Measurements from ENCODE around the gene TMEM150C. TPM values are rescaled to one million over a fixed set of nuclear protein-coding genes. Genes with fewer than 3 reads are reported as not detected.

TMEM150C gene
- total RNA-seq, 4 donors from 2014 or later, result 3.4 to 15.5 (median 7.3) TPM

GRCh38 chr4:82589756-82590155 is 28.0 kb upstream of the TMEM150C start:
- intact Hi-C loops (cut with DNase I; ENCODE audit: low total_unique reads), result no loop called here
- H3K4me3 ChIP-seq (ENCODE audit: low read depth, poor library complexity, severe bottlenecking), result no peak overlapping the region
- 39 to 65% methylated on average over 1 of the region's 1 CpG for WGBS, 2 donors
- TF ChIP-seq POLR2A (IDR thresholded peaks at IDR 0.05) (no peak), CTCF (IDR thresholded peaks at IDR 0.05) (no peak)
- no peak for DNase-seq (ENCODE audit: low spot score in 2 of 2)

- 70 to 88% methylated on average over 2 of the region's 2 CpGs for WGBS, 2 donors
- H3K4me3 ChIP-seq (ENCODE audit: low read depth, poor library complexity, severe bottlenecking), result no peak overlapping the region
- DNase-seq (ENCODE audit: low spot score in 2 of 2), result no peak
- TF ChIP-seq CTCF (IDR thresholded peaks at IDR 0.05), result no peak
- TF ChIP-seq POLR2A (IDR thresholded peaks at IDR 0.05), result no peak
- intact Hi-C loops (cut with DNase I; ENCODE audit: low total_unique reads), result no loop called here
These were observed 27.0 kb upstream of the TMEM150C start for GRCh38 chr4:82588771-82589270.

GRCh38 chr4:82587826-82588540 is 26.2 kb upstream of the TMEM150C start:
- 78% methylated on average over 8 of the region's 8 CpGs for WGBS, 2 donors
- intact Hi-C loops (cut with DNase I; ENCODE audit: low total_unique reads), result no loop called here
- no peak overlapping the region for H3K4me3 ChIP-seq (ENCODE audit: low read depth, poor library complexity, severe bottlenecking)
- no peak for DNase-seq (ENCODE audit: low spot score in 2 of 2)
- TF ChIP-seq POLR2A (IDR thresholded peaks at IDR 0.05) (no peak), CTCF (IDR thresholded peaks at IDR 0.05) (no peak)

GRCh38 chr4:82585690-82586435 is 24.1 kb upstream of the TMEM150C start:
- no peak overlapping the region for H3K4me3 ChIP-seq (ENCODE audit: low read depth, poor library complexity, severe bottlenecking)
- 77 to 82% methylated on average over 8 of the region's 8 CpGs for WGBS, 2 donors
- intact Hi-C loops (cut with DNase I; ENCODE audit: low total_unique reads), result no loop called here

GRCh38 chr4:82584931-82585330 is 23.1 kb upstream of the TMEM150C start:
- H3K4me3 ChIP-seq (ENCODE audit: low read depth, poor library complexity, severe bottlenecking), result no peak overlapping the region
- intact Hi-C loops (cut with DNase I; ENCODE audit: low total_unique reads), result no loop called here
- no peak for TF ChIP-seq POLR2A (IDR thresholded peaks at IDR 0.05)
- TF ChIP-seq CTCF (IDR thresholded peaks at IDR 0.05), result no peak
- 78 to 80% methylated on average over 3 of the region's 3 CpGs for WGBS, 2 donors
- DNase-seq (ENCODE audit: low spot score in 2 of 2), result no peak

More at GRCh38 chr4:82585690-82586435, 24.1 kb upstream of the TMEM150C start:
- no peak for TF ChIP-seq POLR2A (IDR thresholded peaks at IDR 0.05)
- no peak for TF ChIP-seq CTCF (IDR thresholded peaks at IDR 0.05)
- no peak for DNase-seq (ENCODE audit: low spot score in 2 of 2)
